ENCODE measurements around the gene SAMD4B.

Gene SAMD4B

DNA sequence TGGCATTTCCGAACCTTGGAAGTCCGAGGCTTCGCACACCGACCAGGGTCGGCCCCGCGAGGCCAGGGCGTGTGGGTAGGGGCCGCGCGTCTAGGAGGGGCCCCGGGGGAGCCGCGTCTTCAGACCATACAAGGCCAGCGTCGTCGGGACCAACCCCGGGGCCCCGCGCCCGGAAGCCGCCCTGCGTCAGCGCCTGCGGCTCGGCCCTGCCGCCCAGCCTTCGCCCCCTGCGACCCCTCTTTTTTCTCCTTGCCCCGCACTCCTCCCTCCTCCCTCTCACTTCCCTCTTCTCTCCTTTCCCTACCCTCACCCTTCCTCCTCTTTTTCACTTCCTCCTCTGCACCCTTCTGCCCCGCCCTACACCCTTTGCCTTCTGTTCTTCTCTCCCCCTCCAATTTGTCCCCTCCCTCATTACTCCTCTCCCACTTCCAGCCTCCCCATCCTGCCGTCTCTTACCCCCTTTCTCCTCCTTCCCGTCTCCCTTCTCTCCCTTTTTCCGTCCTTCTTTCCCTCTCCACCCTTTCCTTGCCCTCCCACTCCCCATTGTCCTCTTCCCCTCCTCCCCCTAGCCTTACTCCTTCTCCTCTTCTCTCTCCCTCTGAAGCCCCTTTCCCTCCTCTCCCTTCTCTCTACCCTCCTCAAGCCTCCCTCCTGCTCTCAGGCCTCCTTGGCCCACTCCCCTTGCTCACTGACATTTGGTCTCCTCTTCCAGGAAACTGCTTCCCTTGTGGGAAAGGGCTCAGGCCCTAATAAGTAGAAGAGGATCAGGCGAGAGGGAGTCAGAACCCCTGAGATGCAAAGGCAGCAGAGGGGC, 68.0 kb downstream of the SAMD4B start:
- DNase-seq (ENCODE audit: low spot score) = no peak

DNA sequence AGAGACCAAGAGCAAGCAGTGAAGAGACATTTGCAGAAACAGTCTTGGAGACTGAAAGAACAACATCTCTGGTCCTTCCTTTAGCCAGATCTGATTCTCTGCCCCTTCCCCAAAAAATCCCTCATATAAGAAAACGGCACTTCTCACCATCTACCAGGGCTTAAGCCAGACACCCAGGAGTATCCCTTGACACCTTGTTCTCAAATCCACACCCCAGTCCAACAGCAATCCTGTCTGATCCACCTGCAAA, 68.5 kb downstream of the SAMD4B start:
- no peak for DNase-seq (ENCODE audit: low spot score)

DNA sequence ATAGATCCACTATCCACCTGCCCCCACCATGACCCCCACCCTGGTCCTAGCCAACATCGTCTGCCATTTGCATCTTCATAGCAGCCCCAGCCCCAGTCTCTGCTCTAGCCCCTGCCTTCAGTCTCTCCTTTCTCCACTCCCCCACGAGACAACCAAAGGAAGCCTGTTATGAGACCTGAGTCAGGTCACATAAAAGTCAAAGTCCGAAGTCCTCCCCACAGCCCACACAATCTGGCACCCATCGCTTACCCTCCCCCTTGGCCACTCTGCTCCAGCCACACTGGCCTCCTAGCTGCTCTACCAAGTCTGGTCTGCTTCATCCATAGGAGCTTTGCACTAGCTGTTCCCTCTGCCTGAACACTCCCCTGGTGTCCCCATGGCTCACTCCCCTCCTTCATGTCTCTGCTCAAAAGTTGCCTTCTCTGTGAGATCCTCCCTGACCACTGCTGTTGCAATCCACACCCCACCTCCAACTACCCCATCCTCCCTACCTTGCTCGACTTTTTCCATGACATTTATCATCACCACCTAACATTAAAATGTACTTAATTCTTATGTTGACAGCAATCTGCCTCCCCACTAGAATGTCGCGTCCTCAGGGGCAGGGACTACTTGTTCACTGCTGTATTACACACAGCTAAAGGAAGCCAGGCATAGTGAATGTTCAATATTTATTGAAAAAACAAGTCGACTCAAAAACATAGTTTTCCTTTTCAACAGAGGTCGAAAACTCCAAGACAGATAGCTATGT, 69.0 kb downstream of the SAMD4B start:
- DNase-seq (ENCODE audit: low spot score) = no peak

DNA sequence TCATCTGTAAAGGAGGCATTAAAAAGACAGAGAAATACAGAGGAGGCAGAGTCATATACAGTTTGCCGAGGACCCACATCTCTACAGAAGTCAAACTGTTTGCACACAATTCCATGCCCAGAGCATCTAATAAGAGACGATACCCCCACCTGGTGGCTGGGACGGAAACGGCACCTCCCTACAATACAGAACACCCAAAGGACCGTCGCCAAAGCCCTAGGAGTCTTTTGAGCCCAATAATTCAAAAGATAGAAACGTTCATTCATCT, 69.5 kb downstream of the SAMD4B start:
- peak; percentile 66 for DNase-seq (ENCODE audit: low spot score)

DNA sequence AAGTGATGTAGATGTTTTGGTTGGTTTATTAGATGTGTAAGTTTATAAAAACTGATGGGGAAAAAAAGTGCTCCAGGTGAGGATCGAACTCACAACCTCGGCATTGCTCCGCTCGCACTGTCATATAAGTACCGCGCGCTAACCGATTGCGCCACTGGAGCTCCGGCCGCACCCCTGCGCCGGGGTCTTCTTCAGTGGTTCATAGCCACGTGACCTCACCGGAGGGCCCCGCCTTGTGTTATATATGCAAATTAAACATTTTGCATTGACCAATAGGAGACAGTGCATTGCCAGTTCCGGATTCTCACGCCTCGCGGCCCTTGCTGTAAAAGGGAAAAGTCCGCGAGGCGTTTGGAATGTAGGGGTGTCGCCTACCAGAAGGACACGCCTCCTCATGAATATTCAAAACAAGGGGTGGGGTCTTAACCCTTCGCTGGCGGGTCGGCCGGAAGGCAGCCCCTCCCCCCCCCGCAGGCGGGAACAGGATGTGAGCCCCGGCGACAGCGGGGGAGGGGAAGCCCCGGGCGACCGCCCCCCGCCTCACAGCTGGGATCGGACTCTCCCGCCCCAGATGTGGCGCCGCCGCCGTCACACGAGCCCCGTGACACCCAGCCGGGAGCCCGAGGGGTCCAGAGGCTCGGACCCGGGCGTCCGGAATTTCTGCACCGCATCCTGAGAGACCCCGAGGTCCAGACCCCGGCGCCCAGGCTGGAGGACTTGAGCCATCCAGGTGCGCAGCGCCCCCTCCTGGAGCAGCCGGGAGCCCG, 70.1 kb downstream of the SAMD4B start, which contains the start of gene PLEKHG2:
PLEKHG2 (plus strand) TSS at position 570 of the 767 bp plus-strand sequence. CDS start 1,418 bp downstream, outside the sequence.
- DNase-seq (ENCODE audit: low spot score) = peak; percentile 93

DNA sequence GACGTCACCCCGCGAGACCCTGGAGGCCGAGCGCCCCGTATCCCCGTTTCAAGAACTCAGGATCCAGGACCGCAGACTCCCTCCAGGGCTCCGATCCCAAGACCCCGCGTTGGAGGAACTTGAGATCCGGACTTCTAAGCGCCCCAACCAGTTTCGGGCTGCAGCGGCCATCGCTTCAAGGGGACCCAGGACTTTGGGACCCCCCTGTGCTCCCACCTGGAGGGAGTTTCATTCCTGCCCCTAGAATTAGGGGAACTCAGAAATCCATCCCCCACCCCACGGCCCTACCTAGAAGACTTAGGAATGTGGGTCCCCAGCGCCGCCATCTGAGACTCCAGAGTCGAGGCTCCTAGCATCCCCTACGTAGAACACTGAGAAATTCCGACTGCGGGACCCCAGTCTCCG, 70.6 kb downstream of the SAMD4B start:
- DNase-seq (ENCODE audit: low spot score) = no peak

DNA sequence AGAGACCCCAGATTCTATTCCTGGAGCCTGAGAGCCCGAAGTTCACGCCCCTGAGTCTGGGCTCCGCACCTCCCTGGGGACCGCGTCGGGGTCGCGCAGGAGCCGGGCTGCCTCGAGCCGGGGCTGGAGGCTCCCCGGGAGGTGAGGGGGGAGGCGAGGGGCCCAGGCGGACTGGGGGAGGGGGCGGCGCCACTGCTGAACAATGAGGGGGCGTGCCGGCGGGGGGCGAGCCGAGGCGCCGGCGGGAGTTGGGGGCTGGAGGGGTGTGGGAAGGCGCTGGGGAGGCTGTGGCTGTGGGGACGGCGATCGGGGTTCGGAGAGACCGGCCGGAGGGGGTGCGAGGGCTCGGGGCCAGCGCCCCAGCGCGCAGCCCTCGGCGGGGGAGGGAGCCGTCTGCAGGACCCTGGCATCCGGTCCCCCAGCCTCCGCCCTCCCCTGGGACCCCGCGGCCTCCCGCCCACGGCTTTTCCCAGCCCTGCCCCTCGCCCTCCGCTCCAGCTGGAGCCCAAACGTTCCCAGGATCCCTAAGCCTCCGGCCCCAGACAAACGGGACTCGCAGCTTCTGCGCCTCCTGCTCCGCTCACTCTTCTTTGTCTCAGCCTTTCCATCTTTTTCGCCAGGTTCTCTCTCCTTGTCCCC, 71.2 kb downstream of the SAMD4B start:
- DNase-seq (ENCODE audit: low spot score) = peak; percentile 93

DNA sequence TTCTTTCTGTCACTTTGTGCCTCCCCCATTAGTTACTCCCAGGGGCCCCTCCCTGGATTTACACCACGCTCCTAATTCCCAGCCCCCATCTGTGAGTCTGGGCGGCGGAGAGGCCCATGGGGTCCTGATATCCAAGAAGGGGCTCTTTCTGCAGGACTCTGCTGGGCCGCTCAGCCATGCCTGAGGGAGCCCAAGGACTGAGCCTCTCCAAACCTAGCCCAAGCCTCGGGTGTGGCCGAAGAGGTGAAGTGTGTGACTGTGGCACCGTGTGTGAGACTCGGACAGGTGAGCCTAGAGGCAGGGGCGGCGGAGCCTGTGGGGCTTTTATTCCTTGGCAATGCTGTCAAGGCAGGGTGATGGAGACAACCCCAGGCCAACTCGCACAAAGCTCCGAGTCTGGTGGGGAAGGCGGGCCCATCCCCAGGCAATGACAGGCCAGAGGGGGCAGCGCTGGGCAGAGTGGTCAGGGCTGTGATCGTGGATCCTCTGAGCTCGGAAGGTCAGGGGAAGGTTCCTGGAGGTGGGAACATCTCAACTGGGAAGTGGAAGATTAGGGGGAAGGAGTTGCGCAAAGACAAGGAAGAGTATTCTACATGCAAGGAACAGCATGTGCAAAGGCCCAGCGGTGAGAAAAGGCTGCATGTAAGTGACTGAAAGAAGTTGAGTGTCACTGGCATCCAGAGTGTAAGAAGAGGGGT, 71.8 kb downstream of the SAMD4B start:
- peak; percentile 46 for DNase-seq (ENCODE audit: low spot score)

DNA sequence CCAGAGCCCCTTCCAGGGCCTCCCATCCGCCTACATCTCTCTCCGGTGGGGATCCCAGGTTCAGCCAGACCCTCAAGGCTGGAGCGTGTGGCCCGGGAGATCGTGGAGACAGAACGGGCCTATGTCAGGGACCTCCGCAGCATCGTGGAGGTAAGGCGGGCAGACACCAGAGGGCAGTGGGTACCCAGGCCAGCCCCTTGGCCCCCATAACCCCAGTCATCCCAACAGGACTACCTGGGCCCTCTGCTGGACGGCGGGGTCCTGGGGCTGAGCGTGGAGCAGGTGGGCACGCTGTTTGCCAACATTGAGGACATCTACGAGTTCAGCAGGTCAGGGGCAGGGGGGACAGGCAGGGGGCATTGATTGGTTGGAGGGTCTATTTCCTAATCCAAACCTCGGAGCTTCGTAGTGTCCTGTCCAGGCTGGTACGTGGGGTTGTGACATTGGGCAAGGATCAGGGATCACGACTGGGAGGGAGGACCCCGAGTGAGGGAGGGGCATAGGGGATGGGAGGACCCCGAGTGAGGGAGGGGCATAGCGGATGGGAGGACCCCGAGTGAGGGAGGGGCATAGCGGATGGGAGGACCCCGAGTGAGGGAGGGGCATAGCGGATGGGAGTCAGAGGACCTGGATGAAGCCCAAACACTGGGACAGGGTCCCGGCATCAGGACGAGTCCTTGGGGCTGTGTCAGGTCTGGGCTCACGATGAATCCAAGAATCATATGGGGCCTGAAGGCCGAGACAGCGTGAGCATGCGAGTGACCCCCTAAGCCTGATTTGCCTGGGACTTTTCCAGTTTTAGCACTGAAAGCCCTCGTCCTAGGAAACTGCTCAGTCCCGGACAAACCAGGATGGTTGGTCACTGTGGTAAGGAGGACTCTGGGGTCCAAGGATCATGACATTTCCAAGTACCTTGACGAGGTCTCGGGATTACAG, 73.2 kb downstream of the SAMD4B start:
- DNase-seq (ENCODE audit: low spot score) = no peak

DNA sequence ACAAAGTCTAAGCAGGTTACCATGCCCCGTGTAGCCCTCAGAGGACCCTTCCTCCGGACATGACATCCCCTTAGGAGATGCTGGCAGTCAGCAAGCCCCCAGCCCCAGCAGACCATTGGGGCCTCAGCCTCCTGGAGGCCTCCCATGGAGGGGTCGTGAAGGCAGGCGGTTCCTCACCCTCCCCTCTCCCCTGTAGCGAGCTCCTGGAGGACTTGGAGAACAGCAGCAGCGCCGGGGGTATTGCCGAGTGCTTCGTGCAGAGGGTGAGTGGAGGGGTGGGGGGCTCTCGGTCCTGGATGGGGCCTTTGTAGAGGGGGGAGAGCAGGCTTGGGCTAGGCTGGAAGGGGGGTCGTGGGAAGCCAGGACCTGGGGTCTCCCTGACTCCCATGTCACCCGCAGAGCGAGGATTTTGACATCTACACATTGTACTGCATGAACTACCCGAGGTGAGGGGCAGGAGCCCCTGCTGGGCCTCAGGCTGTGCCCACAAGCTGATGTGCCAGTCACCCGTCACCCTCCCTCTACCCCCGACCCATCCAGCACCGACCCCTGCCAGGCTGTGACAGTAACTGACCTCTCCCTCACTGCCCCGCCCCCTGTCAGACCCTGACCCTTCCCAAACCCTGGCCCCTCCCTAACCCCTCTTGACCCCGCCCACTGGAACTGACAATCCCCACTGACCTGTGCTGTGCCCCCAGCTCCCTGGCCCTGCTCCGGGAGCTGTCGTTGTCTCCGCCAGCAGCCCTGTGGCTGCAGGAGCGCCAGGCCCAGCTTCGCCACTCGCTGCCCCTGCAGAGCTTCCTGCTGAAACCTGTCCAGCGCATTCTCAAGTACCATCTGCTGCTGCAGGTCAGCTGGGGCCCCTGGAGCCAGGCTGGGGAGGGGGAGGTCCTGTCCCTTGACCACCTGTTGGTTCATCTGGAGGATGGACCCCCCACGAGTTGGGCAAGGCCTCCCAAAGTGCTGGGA, 74.2 kb downstream of the SAMD4B start:
- no peak for DNase-seq (ENCODE audit: low spot score)

DNA sequence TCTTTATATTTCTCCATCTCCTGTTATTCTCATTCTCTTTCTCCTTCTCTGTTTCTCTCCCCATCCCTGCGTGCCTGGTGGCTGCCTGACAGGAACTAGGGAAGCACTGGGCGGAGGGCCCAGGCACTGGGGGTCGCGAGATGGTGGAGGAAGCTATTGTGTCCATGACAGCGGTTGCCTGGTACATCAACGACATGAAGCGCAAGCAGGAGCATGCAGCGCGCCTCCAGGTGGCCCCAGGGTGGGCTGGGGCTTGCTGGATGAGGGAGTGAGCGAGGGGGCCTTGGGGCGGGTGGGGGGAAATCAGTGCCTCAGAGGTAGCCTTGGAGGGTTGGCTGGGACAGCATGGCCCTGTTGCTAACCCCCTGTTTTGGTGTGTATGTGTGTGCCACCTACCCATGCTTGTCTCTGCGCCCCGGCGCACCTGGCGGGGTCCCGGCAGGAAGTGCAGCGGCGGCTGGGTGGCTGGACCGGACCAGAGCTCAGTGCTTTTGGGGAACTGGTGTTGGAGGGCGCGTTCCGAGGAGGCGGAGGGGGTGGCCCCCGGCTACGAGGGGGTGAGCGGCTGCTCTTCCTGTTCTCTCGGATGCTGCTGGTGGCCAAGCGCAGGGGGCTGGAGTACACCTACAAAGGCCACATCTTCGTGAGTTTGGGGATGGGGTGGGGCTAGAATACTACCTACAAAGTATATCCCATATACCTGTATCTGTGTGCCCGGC, 75.4 kb downstream of the SAMD4B start:
- DNase-seq (ENCODE audit: low spot score) = no peak

DNA sequence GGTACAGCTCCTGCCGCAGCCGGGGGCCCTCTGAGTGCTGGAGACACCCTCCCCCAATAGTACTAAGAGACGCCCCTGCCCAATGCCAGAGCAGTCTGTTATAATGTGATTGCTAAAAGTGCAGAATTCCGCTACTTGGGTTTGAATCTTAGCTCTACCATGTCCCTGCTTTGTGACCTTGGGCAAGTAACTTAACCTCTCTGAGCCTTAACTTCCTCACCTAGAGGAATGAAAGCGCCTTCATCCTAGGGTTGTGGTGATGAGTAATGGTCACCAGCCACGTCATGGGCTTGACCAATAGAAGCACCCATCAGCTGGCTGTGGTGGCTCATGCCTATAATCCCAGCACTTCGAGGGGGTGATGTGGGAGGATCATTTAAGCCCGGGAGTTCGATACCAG, 76.8 kb downstream of the SAMD4B start:
- no peak for DNase-seq (ENCODE audit: low spot score)

DNA sequence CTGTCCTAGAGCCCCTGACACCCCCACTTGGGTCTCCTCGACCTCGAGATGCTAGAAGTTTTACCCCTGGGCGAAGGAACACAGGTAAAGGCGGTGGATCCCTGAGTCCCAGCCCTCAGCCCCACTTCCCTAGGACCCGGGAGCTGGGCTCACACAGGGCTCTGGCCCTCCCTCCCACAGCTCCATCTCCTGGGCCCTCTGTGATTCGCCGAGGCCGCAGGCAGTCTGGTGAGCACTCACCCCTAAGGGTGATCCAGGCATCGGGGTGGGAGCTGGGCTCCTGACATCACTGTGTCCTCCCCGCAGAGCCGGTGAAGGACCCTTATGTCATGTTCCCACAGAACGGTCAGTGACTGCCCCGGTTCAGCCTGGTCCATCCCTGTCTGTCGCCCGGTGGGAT, 78.5 kb downstream of the SAMD4B start:
- no peak for DNase-seq (ENCODE audit: low spot score)

DNA sequence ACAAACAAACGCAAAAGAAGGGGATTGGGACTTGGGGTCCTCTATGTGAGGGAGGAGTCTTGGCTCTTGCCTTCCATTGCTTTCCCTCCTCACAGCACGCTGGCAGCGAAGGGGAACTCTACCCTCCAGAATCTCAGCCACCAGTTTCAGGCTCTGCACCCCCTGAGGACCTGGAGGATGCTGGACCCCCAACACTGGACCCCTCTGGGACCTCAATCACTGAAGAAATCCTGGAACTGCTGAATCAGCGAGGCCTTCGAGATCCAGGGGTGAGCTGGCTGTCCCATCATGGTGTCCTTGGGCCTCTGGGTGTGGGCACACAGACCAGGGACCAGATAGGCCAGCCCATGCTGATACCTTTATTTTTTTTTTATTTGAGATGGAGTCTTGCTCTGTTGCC, 79.8 kb downstream of the SAMD4B start:
- DNase-seq (ENCODE audit: low spot score) = no peak

DNA sequence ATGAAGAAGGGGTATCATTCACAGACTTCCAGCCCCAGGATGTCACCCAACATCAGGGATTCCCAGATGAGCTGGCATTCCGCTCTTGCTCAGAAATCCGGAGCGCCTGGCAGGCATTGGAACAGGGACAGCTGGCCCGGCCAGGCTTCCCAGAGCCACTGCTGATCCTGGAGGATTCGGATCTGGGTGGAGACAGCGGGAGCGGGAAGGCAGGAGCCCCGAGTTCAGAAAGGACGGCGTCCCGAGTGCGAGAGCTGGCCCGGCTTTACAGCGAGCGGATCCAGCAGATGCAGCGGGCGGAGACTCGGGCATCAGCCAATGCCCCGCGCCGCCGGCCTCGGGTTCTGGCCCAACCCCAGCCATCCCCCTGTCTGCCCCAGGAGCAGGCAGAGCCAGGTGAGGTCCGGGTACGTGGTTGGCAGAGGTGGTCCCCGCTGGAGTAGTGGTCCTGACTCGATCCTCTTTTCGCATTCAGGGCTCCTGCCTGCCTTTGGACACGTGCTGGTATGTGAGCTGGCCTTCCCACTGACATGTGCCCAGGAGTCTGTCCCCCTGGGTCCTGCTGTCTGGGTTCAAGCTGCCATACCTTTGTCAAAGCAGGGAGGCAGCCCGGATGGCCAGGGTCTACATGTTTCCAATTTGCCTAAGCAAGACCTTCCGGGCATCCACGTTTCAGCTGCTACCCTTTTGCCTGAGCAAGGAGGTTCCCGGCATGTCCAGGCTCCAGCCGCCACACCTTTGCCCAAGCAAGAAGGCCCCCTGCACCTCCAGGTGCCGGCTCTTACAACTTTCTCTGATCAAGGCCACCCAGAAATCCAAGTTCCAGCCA, 81.3 kb downstream of the SAMD4B start:
- DNase-seq (ENCODE audit: low spot score) = no peak

DNA sequence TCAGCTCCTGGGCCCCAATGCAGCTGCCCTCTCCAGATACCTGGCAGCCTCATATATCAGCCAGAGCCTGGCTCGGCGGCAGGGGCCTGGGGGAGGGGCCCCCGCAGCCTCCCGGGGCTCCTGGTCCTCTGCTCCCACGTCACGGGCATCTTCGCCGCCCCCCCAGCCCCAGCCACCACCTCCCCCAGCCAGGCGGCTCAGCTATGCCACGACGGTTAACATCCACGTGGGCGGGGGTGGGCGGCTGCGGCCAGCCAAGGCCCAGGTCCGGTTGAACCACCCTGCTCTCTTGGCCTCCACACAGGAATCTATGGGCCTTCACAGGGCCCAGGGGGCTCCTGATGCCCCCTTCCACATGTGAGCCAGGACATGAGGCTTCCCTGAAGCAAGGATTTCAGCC, 82.7 kb downstream of the SAMD4B start:
- DNase-seq (ENCODE audit: low spot score) = no peak

DNA sequence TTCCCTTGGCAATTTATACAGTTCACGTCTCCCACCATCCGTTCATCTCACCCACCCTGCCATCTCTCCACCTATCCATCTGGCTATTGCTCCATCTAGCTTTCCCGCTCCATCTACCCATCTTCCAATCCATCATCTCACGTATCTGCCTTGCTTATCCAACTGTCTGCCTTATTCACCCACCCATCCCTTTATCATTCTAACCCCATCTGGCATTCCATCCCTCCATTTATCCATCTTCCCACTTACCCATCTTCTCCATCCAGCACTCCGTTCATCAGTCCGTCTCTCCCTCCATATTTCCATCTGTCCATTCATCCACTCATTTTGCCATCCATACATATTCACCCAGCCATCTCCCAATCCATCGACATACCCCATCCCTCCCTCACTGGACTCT, 83.5 kb downstream of the SAMD4B start:
- DNase-seq (ENCODE audit: low spot score) = no peak

DNA sequence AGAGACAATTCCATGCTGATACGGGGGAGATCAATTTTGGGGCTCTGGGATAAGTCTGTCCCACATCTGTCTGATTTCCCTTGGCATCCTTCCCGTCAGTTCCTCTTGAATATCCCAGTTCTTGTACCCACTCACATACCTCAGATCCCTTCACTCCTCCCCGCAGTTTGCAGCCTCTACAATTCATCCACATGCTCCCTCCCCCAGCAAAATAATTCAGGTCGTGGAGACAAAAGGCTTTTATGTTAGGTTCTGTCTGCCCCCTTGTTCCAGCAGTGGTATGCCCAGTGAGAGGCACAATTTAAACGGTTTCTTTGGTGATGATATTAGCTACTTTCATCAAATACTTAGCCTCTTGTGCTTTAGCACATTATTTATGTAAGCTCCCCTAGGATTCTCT, 83.9 kb downstream of the SAMD4B start:
- DNase-seq (ENCODE audit: low spot score) = no peak

Data from D341Med (cell line).